Natural killer cell (primary cell): ENCODE results near the gene C22orf39. TPM values are rescaled to one million over a fixed set of nuclear protein-coding genes. Genes with fewer than 3 reads are reported as not detected.

ENCODE experiments used
- ATAC-seq, 3 donors: fragments of 150-1000 bp in 2 of 3; fragments of 200-7000 bp in 1 of 3; cut with Tn5 transposase; 1 replicate in 1 of 3; 2 replicates in 2 of 3; pipeline ENCODE4 v1.10.0; 2021; ENCODE audit warnings: mild to moderate bottlenecking in 2 of 3, moderate library complexity in 2 of 3
- DNase-seq, 2 donors: peaks; one replicate each; pipeline versions ENCODE4 v3.0.0 to v3.0.0-alpha.2; 2013 to 2021; ENCODE audit warnings: mixed read lengths in 1 of 2
- H3K27ac ChIP-seq: one replicate; pipeline ENCODE4 v1.5.1; 2013; ENCODE audit warnings: mild to moderate bottlenecking, low read length
- H3K27me3 ChIP-seq: one replicate; pipeline ENCODE4 v1.6.1; 2013; ENCODE audit warnings: low read length; ENCODE audit not compliant: control insufficient read depth, insufficient read depth
- H3K36me3 ChIP-seq: one replicate; pipeline ENCODE4 v1.6.1; 2013; ENCODE audit warnings: low read length; ENCODE audit not compliant: control insufficient read depth, insufficient read depth
- H3K4me1 ChIP-seq: one replicate; pipeline ENCODE4 v1.6.1; 2013; ENCODE audit warnings: low read length; ENCODE audit not compliant: control insufficient read depth, insufficient read depth
- H3K4me3 ChIP-seq: one replicate; pipeline ENCODE4 v1.5.1; 2013; ENCODE audit warnings: low read length
- H3K9me3 ChIP-seq: one replicate; pipeline ENCODE4 v1.6.1; 2013; ENCODE audit warnings: low read length; ENCODE audit not compliant: control insufficient read depth, insufficient read depth
- H3K27ac Mint-ChIP-seq, 2 donors: one replicate each; pipeline ENCODE4 v1.8.0; 2022; ENCODE audit warnings: mild to moderate bottlenecking in 2 of 2, mixed read lengths in 2 of 2, moderate library complexity in 1 of 2
- H3K27me3 Mint-ChIP-seq, 2 donors: one replicate each; pipeline ENCODE4 v1.8.0; 2022; ENCODE audit warnings: low read depth in 2 of 2, mixed read lengths in 2 of 2
- H3K36me3 Mint-ChIP-seq: one replicate; pipeline ENCODE4 v1.8.0; 2022; ENCODE audit warnings: mixed read lengths
- H3K4me1 Mint-ChIP-seq, 2 donors: one replicate each; pipeline ENCODE4 v1.8.0; 2022; ENCODE audit warnings: mixed read lengths in 2 of 2
- H3K4me3 Mint-ChIP-seq: one replicate; pipeline ENCODE4 v1.8.0; 2022; ENCODE audit warnings: mild to moderate bottlenecking, moderate library complexity, mixed read lengths
- H3K9me3 Mint-ChIP-seq, 2 donors: one replicate each; pipeline ENCODE4 v1.8.0; 2022; ENCODE audit warnings: mixed read lengths in 2 of 2
- CTCF ChIP-seq: fragments of 200-600 bp; IDR thresholded peaks from one replicate; pipeline ENCODE4 v1.8.0; 2022; ENCODE audit warnings: antibody characterized with exemption
- WGBS: methylation state at CpG from one replicate; pipeline ENCODE4 v1.1.7; 2013; ENCODE audit warnings: missing lambda C conversion rate; ENCODE audit not compliant: insufficient coverage; 5-methylcytosine and 5-hydroxymethylcytosine counted together
- intact Hi-C: fragments of 100-400 bp; cut with micrococcal nuclease; formaldehyde crosslinking; loops from one replicate; pipeline ENCODE4 v1.14.2; 2022
- total RNA-seq, 4 donors: library from RNA; stranded (reverse); fragments of 120-200 nt in 1 of 4; gene quantifications; one replicate each; pipeline versions ENCODE4 v1.2.3 to v1.2.4, GENCODE V29; 2013 to 2022

C22orf39 gene
- total RNA-seq, 3 donors from 2014 or later (not counting 1 experiment from before 2014, with no cell fraction given) = 45.4 to 53.3 (median 50.2) TPM

GRCh38 chr22:19464546-19464945 is 17.0 kb upstream of the C22orf39 start:
- H3K27me3 Mint-ChIP-seq = no peaks in the 10 kb centered on the region
- Histone ChIP-seq H3K9me3 (no peaks in the 10 kb centered on the region), H3K4me3 (no peak overlapping the region), H3K36me3 (peaks cover 73% of the 10 kb centered on the region), H3K27me3 (no peaks in the 10 kb centered on the region), H3K27ac (no peak overlapping the region), H3K4me1 (no peaks in the 10 kb centered on the region)
- H3K36me3 Mint-ChIP-seq = peaks cover 7% of the 10 kb centered on the region
- TF ChIP-seq CTCF = no peak
- H3K4me1 Mint-ChIP-seq = peaks cover 0 to 4% of the 10 kb centered on the region in 2 donors
- H3K27ac Mint-ChIP-seq = no peak overlapping the region
- intact Hi-C loops = no loop called here
- ATAC-seq (no peak), DNase-seq (no peak)
- no peaks in the 10 kb centered on the region for H3K9me3 Mint-ChIP-seq
- 83% methylated on average over 1 of the region's 1 CpG for WGBS
- no peak overlapping the region for H3K4me3 Mint-ChIP-seq

GRCh38 chr22:19463491-19464469 is 16.3 kb upstream of the C22orf39 start:
- intact Hi-C loops = no loop called here
- no peaks in the 10 kb centered on the region for H3K9me3 Mint-ChIP-seq
- Histone ChIP-seq H3K4me1 (no peaks in the 10 kb centered on the region), H3K9me3 (no peaks in the 10 kb centered on the region), H3K27me3 (no peaks in the 10 kb centered on the region), H3K36me3 (peaks cover 65% of the 10 kb centered on the region), H3K4me3 (no peak overlapping the region), H3K27ac (no peak overlapping the region)
- H3K4me1 Mint-ChIP-seq = no peaks in the 10 kb centered on the region
- peaks cover 2% of the 10 kb centered on the region for H3K36me3 Mint-ChIP-seq
- no peaks in the 10 kb centered on the region for H3K27me3 Mint-ChIP-seq
- TF ChIP-seq CTCF = no peak
- 88% methylated on average over 6 of the region's 7 CpGs for WGBS
- no peak for ATAC-seq
- no peak overlapping the region for H3K4me3 Mint-ChIP-seq
- no peak overlapping the region for H3K27ac Mint-ChIP-seq
- DNase-seq = no peak

- no peaks in the 10 kb centered on the region for H3K27me3 Mint-ChIP-seq
- Histone ChIP-seq H3K4me1 (no peaks in the 10 kb centered on the region), H3K36me3 (peaks cover 60% of the 10 kb centered on the region), H3K4me3 (no peak overlapping the region), H3K9me3 (no peaks in the 10 kb centered on the region), H3K27me3 (no peaks in the 10 kb centered on the region), H3K27ac (no peak overlapping the region)
- no peak overlapping the region for H3K4me3 Mint-ChIP-seq
- no peak for DNase-seq
- peak overlapping the region in 1 of 2 donors; percentile 5 for H3K27ac Mint-ChIP-seq
- WGBS = no CpG with 5 or more reads among the region's 1 CpG
- no peak for ATAC-seq
- no peak for TF ChIP-seq CTCF
- no peaks in the 10 kb centered on the region for H3K4me1 Mint-ChIP-seq
- H3K36me3 Mint-ChIP-seq = no peaks in the 10 kb centered on the region
- intact Hi-C loops = no loop called here
- no peaks in the 10 kb centered on the region for H3K9me3 Mint-ChIP-seq
Measured at GRCh38 chr22:19463008-19463407, 15.5 kb upstream of the C22orf39 start.
